Testis (tissue), 2 donors: ENCODE measurements around the gene ZFYVE28.
A peak's percentile ranks its signal among the peaks of the same experiment; 100 is the strongest.

Experiments
- POLR2A ChIP-seq: fragments of 450-650 bp; IDR thresholded peaks from one replicate; pipeline ENCODE4 v1.6.1; 2017; ENCODE audit warnings: antibody characterized with exemption, mild to moderate bottlenecking, moderate library complexity
- TF ChIP-seq, protein P1 (sequence below), 3 experiments: fragments of 450-650 bp in 2 of 3; fragments of 200-600 bp in 1 of 3; sonication (generic) in 1 of 3; IDR thresholded peaks; one replicate each; pipeline ENCODE4 v1.5.1; 2016 to 2019; ENCODE audit warnings: antibody characterized with exemption in 3 of 3, mild to moderate bottlenecking in 2 of 3, moderate library complexity in 1 of 3

DNA sequence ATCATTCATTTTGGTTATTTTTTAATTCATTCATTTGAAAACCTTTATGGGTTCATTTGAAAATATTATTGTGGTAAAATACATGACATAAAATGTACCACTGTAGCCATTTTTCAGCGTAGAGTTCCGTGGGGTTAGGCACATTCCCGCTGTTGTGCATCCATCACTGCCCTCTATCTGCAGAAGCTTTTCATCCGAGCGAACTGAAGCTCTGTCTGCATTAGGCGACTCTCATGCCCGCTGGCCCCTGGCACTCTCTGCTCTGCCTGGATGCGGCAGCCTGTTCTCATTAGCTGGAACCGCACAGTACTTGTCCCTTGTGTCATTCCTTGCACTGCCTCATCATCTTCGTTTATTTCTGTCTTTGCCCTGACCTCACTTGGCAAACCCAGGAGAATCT, 17.9 kb upstream of the ZFYVE28 start:
- TF ChIP-seq POLR2A: no peak
- TF ChIP-seq, protein P1, sequence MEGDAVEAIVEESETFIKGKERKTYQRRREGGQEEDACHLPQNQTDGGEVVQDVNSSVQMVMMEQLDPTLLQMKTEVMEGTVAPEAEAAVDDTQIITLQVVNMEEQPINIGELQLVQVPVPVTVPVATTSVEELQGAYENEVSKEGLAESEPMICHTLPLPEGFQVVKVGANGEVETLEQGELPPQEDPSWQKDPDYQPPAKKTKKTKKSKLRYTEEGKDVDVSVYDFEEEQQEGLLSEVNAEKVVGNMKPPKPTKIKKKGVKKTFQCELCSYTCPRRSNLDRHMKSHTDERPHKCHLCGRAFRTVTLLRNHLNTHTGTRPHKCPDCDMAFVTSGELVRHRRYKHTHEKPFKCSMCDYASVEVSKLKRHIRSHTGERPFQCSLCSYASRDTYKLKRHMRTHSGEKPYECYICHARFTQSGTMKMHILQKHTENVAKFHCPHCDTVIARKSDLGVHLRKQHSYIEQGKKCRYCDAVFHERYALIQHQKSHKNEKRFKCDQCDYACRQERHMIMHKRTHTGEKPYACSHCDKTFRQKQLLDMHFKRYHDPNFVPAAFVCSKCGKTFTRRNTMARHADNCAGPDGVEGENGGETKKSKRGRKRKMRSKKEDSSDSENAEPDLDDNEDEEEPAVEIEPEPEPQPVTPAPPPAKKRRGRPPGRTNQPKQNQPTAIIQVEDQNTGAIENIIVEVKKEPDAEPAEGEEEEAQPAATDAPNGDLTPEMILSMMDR (IDR thresholded peaks at IDR 0.05): peak in 2 of 3 experiments; percentile 20 to 26
